ENCODE data around the gene MRPL1. TPM values are rescaled to one million over a fixed set of nuclear protein-coding genes. Genes with fewer than 3 reads are reported as not detected.

The MRPL1 gene
- 41.3 and 51.7 TPM in 2 replicates for total RNA-seq

GRCh38 chr4:77862478-77863216, at the start of gene MRPL1:
TSS of gene MRPL1 (plus strand) at chr4:77862830. CDS start at chr4:77862849, 19 bp downstream.
- peak; percentile 92 for DNase-seq (ENCODE audit: low read depth)

GRCh38 chr4:77815636-77816035, 47.0 kb upstream of the MRPL1 start:
- DNase-seq (ENCODE audit: low read depth), result peak; percentile 13

GRCh38 chr4:77816546-77816945, 46.1 kb upstream of the MRPL1 start:
- DNase-seq (ENCODE audit: low read depth), result no peak

- peak; percentile 88 for DNase-seq (ENCODE audit: low read depth)
Measured at GRCh38 chr4:77817304-77818072, 45.1 kb upstream of the MRPL1 start.

- DNase-seq (ENCODE audit: low read depth), result peak; percentile 78
Measured at GRCh38 chr4:77818073-77818601, 44.5 kb upstream of the MRPL1 start.

- peak; percentile 46 for DNase-seq (ENCODE audit: low read depth)
Measured at GRCh38 chr4:77818602-77819403, 43.8 kb upstream of the MRPL1 start, which contains the start of gene CNOT6L. TSS of gene CNOT6L (minus strand) at chr4:77819368. CDS start at chr4:77819308, 60 bp downstream.

- no peak for DNase-seq (ENCODE audit: low read depth)
Measured at GRCh38 chr4:77819404-77819842, 43.2 kb upstream of the MRPL1 start.

- DNase-seq (ENCODE audit: low read depth), result peak; percentile 60
Measured at GRCh38 chr4:77819843-77820648, 42.6 kb upstream of the MRPL1 start.

- no peak for DNase-seq (ENCODE audit: low read depth)
Measured at GRCh38 chr4:77820649-77821561, 41.7 kb upstream of the MRPL1 start.

GRCh38 chr4:77821775-77822174, 40.9 kb upstream of the MRPL1 start:
- no peak for DNase-seq (ENCODE audit: low read depth)

- DNase-seq (ENCODE audit: low read depth), result no peak
Measured at GRCh38 chr4:77826275-77826674, 36.4 kb upstream of the MRPL1 start.

- DNase-seq (ENCODE audit: low read depth), result no peak
Measured at GRCh38 chr4:77827343-77827742, 35.3 kb upstream of the MRPL1 start.

GRCh38 chr4:77833126-77833724, 29.4 kb upstream of the MRPL1 start:
- no peak for DNase-seq (ENCODE audit: low read depth)

- no peak for DNase-seq (ENCODE audit: low read depth)
Measured at GRCh38 chr4:77834403-77834802, 28.2 kb upstream of the MRPL1 start.

GRCh38 chr4:77843628-77844027, 19.0 kb upstream of the MRPL1 start:
- peak; percentile 61 for DNase-seq (ENCODE audit: low read depth)

- no peak for DNase-seq (ENCODE audit: low read depth)
Measured at GRCh38 chr4:77844363-77844762, 18.3 kb upstream of the MRPL1 start.

GRCh38 chr4:77845400-77845799, 17.2 kb upstream of the MRPL1 start:
- no peak for DNase-seq (ENCODE audit: low read depth)

GRCh38 chr4:77845929-77846328, 16.7 kb upstream of the MRPL1 start:
- no peak for DNase-seq (ENCODE audit: low read depth)

- DNase-seq (ENCODE audit: low read depth), result no peak
Measured at GRCh38 chr4:77848508-77848907, 14.1 kb upstream of the MRPL1 start.
